SK-N-SH (cell line): ENCODE data around the gene CIDEB. TPM values are rescaled to one million over a fixed set of nuclear protein-coding genes. Genes with fewer than 3 reads are reported as not detected.

ENCODE experiments used
- CTCF ChIA-PET: fragments of 300-600, 350-600 bp; formaldehyde crosslinking; extraction: SDS; loops from one replicate; lab custom pipeline; 2021; lab: Yijun Ruan, JAX
- POLR2A ChIA-PET: fragments of 350-600 bp; sonication (Branson Sonifier 250); formaldehyde crosslinking; extraction: SDS; loops from one replicate; lab custom pipeline; 2020; ENCODE audit warnings: antibody characterized with exemption, inconsistent platforms; lab: Yijun Ruan, JAX
- DNase-seq: peaks from one replicate; pipeline ENCODE4 v3.0.0; 2012
- H2AFZ ChIP-seq: fragments of 200-600 bp; sonication (generic); 2 replicates; pipeline ENCODE4 v1.8.1; 2016; ENCODE audit warnings: antibody characterized with exemption, mild to moderate bottlenecking, low read depth
- H3F3A ChIP-seq: fragments of 200-600 bp; sonication (generic); replicated peaks from 2 replicates; pipeline ENCODE3; 2016; ENCODE audit warnings: antibody characterized with exemption, mild to moderate bottlenecking; ENCODE audit not compliant: insufficient read depth
- H3K27ac ChIP-seq, 2 experiments: fragments of 200-500 bp in 1 of 2; fragments of 200-600 bp in 1 of 2; sonication (Bioruptor generic) in 1 of 2; sonication (generic), shearing (Covaris generic) in 1 of 2; 2 replicates each; pipeline versions ENCODE4 v1.5.1 to v1.6.1; 2014 to 2016; ENCODE audit warnings: low read depth in 2 of 2, inconsistent platforms in 1 of 2, low read length in 1 of 2, mild to moderate bottlenecking in 1 of 2, mixed read lengths in 1 of 2
- H3K27me3 ChIP-seq: fragments of 200-600 bp; sonication (generic), shearing (Covaris generic); 2 replicates; pipeline ENCODE4 v1.6.1; 2016; ENCODE audit warnings: mixed run types; ENCODE audit not compliant: insufficient read depth
- H3K36me3 ChIP-seq, 2 experiments: fragments of 200-500 bp in 1 of 2; fragments of 200-600 bp in 1 of 2; sonication (Bioruptor generic) in 1 of 2; sonication (generic) in 1 of 2; replicated peaks in 1 of 2; 2 replicates each; pipeline versions ENCODE3 to v1.5.1; 2014 to 2016; ENCODE audit warnings: low read length in 1 of 2, mild to moderate bottlenecking in 1 of 2; ENCODE audit not compliant: insufficient read depth in 2 of 2, control insufficient read depth in 1 of 2
- H3K4me1 ChIP-seq, 2 experiments: fragments of 200-500 bp in 1 of 2; fragments of 200-600 bp in 1 of 2; sonication (Bioruptor generic) in 1 of 2; sonication (generic), shearing (Covaris generic) in 1 of 2; 2 replicates each; pipeline versions ENCODE4 v1.5.1 to v1.6.1; 2014 to 2016; ENCODE audit warnings: low read depth in 1 of 2, low read length in 1 of 2, mixed run types in 1 of 2; ENCODE audit not compliant: insufficient read depth in 2 of 2, control insufficient read depth in 1 of 2
- H3K4me2 ChIP-seq: fragments of 200-600 bp; sonication (generic), shearing (Covaris generic); 2 replicates; pipeline ENCODE4 v1.6.1; 2017; ENCODE audit warnings: mixed run types
- H3K4me3 ChIP-seq, 2 experiments: fragments of 200-500 bp in 1 of 2; fragments of 200-600 bp in 1 of 2; sonication (Bioruptor generic) in 1 of 2; sonication (generic), shearing (Covaris generic) in 1 of 2; 2 replicates each; pipeline versions ENCODE4 v1.5.1 to v1.8.1; 2014 to 2016; ENCODE audit warnings: low read depth in 2 of 2, inconsistent platforms in 1 of 2, low read length in 1 of 2, mild to moderate bottlenecking in 1 of 2, mixed read lengths in 1 of 2, moderate library complexity in 1 of 2
- H3K79me2 ChIP-seq: fragments of 200-600 bp; sonication (generic); 2 replicates; pipeline ENCODE4 v1.8.1; 2017; ENCODE audit warnings: mild to moderate bottlenecking; ENCODE audit not compliant: insufficient read depth
- H3K9ac ChIP-seq: fragments of 200-600 bp; sonication (generic); 2 replicates; pipeline ENCODE4 v1.6.1; 2017; ENCODE audit warnings: mixed run types
- H3K9me2 ChIP-seq: fragments of 200-600 bp; sonication (generic); 2 replicates; pipeline ENCODE4 v1.6.1; 2017; ENCODE audit warnings: mixed run types
- H3K9me3 ChIP-seq: fragments of 200-600 bp; sonication (generic); 2 replicates; pipeline ENCODE4 v1.6.1; 2017; ENCODE audit warnings: mixed run types, mild to moderate bottlenecking, moderate library complexity
- H4K20me1 ChIP-seq: fragments of 200-600 bp; sonication (generic); 2 replicates; pipeline ENCODE4 v1.6.1; 2017; ENCODE audit warnings: mild to moderate bottlenecking, mixed run types; ENCODE audit not compliant: insufficient read depth
- CHD2 ChIP-seq: fragments of 150-350 bp; IDR thresholded peaks from 2 replicates; pipeline ENCODE4 v1.6.1; 2018; ENCODE audit warnings: low read length; ENCODE audit not compliant: partially characterized antibody
- EZH2phosphoT487 ChIP-seq: fragments of 200-600 bp; sonication (generic); IDR thresholded peaks from 2 replicates; pipeline ENCODE4 v1.6.1; 2017; ENCODE audit warnings: low read depth, mixed run types, mild to moderate bottlenecking, antibody characterized with exemption, moderate library complexity, borderline replicate concordance
- FOSL2 ChIP-seq: IDR thresholded peaks from 2 replicates; pipeline ENCODE4 v1.4.0; 2012; ENCODE audit warnings: low read depth, mild to moderate bottlenecking, moderate library complexity, borderline replicate concordance
- MAX ChIP-seq: IDR thresholded peaks from 2 replicates; pipeline ENCODE4 v1.4.0; 2012; ENCODE audit warnings: low read depth
- MEF2A ChIP-seq: IDR thresholded peaks from 2 replicates; pipeline ENCODE4 v1.4.0; 2012; ENCODE audit warnings: low read depth, borderline replicate concordance
- NFIC ChIP-seq: IDR thresholded peaks from 2 replicates; pipeline ENCODE4 v1.4.0; 2012; ENCODE audit warnings: borderline replicate concordance
- NRF1 ChIP-seq: IDR thresholded peaks from 2 replicates; pipeline ENCODE4 v1.6.1; 2012; ENCODE audit warnings: low read depth, mild to moderate bottlenecking, low read length
- PBX3 ChIP-seq: IDR thresholded peaks from 2 replicates; pipeline ENCODE4; 2012
- POLR2AphosphoS5 ChIP-seq: IDR thresholded peaks from 2 replicates; pipeline ENCODE4 v1.6.1; 2012; ENCODE audit warnings: low read depth, low read length
- SMC3 ChIP-seq: IDR thresholded peaks from 2 replicates; pipeline ENCODE4 v1.6.1; 2012; ENCODE audit warnings: low read depth, low read length, improper control_type of control experiment
- TCF12 ChIP-seq: IDR thresholded peaks from 2 replicates; pipeline ENCODE4 v1.4.0; 2012
- TEAD4 ChIP-seq: IDR thresholded peaks from 2 replicates; pipeline ENCODE4 v1.4.0; 2012; ENCODE audit warnings: mild to moderate bottlenecking, borderline replicate concordance; ENCODE audit not compliant: insufficient read depth
- USF1 ChIP-seq: IDR thresholded peaks from 2 replicates; pipeline ENCODE4 v1.4.0; 2012; ENCODE audit warnings: low read depth, borderline replicate concordance
- WGBS: methylation state at CpG from one replicate; pipeline ENCODE4 v1.1.6; 2017; ENCODE audit warnings: low lambda C conversion rate; 5-methylcytosine and 5-hydroxymethylcytosine counted together
- polyA plus RNA-seq, 3 experiments: library from polyadenylated mRNA; depleted of rRNA; stranded (reverse); fragments of >200 nt; gene quantifications; 2 replicates each; pipeline ENCODE4 v1.2.3, GENCODE V29; 2012

Gene CIDEB
- polyA plus RNA-seq, 1 of the 3 experiments (the other 2 are of a cell fraction), result 0.05 TPM

GRCh38 chr14:24267516-24267915 lies 40.3 kb downstream of the CIDEB start:
- CTCF ChIA-PET, result interaction anchor here (1.4 to 2.5 kb wide), 4 partner anchors 12 to 40 kb away, joined by 4 to 8 read pairs (median 4); partner anchors contain the start of gene CIDEB
- Histone ChIP-seq H3K36me3 (peaks cover 0 to 31% of the 10 kb centered on the region in 2 experiments), H3K9me3 (no peaks in the 10 kb centered on the region), H3K27me3 (no peaks in the 10 kb centered on the region), H3K9ac (no peak overlapping the region), H3F3A (no peaks in the 10 kb centered on the region), H3K4me3 (no peak overlapping the region)
- POLR2A ChIA-PET, result no interaction called here
- DNase-seq, result no peak
- TF ChIP-seq NRF1 (no peak), TCF12 (no peak), NFIC (no peak), CHD2 (no peak), USF1 (no peak), EZH2phosphoT487 (no peak), FOSL2 (no peak), PBX3 (no peak), SMC3 (no peak)
- TF ChIP-seq, all 33 proteins: peak for 0
- H2AFZ ChIP-seq, result no peak overlapping the region
- no peaks in the 10 kb centered on the region for H4K20me1 ChIP-seq
- H3K4me1 ChIP-seq, result peaks cover 6 to 8% of the 10 kb centered on the region in 2 experiments; a peak in 2 of 4 replicates
- no peaks in the 10 kb centered on the region; the same call in 1 of the 2 replicates for H3K79me2 ChIP-seq
- 94% methylated on average over 5 of the region's 9 CpGs for WGBS
- no peaks in the 10 kb centered on the region for H3K9me2 ChIP-seq
- no peak overlapping the region for H3K27ac ChIP-seq
- H3K4me2 ChIP-seq, result no peak overlapping the region

- Histone ChIP-seq H3K4me1 (peaks cover 0 to 4% of the 10 kb centered on the region in 2 experiments; a peak in 1 of 4 replicates), H3K79me2 (no peaks in the 10 kb centered on the region), H3K27me3 (no peaks in the 10 kb centered on the region), H3K9me2 (no peaks in the 10 kb centered on the region), H4K20me1 (no peaks in the 10 kb centered on the region), H3K27ac (no peak overlapping the region), H3K9ac (no peak overlapping the region), H3K9me3 (no peaks in the 10 kb centered on the region), H3K36me3 (peaks cover 0 to 31% of the 10 kb centered on the region in 2 experiments), H2AFZ (no peak overlapping the region), H3K4me3 (no peak overlapping the region), H3K4me2 (no peak overlapping the region), H3F3A (no peaks in the 10 kb centered on the region)
- WGBS, result 79% methylated on average over 17 of the region's 18 CpGs
- TF ChIP-seq MEF2A, result no peak
- TF ChIP-seq MAX, result no peak
- TF ChIP-seq TCF12, result no peak
- TF ChIP-seq POLR2AphosphoS5, result no peak
- TF ChIP-seq TEAD4, result no peak
- TF ChIP-seq EZH2phosphoT487, result no peak
- no peak for DNase-seq
- ChIA-PET CTCF (interaction anchor here (1.3 kb wide), 1 partner anchor 67 kb away, joined by 4 read pairs; no protein-coding TSS in a partner anchor), POLR2A (no interaction called here)
Observed at GRCh38 chr14:24266344-24267244, 41.2 kb downstream of the CIDEB start.
